HepG2 (cell line): Measurements from ENCODE around the gene PPM1M. TPM values are rescaled to one million over a fixed set of nuclear protein-coding genes. Genes with fewer than 3 reads are reported as not detected.
A peak's percentile ranks its signal among the peaks of the same experiment; 100 is the strongest.

Source experiments
- BORCS8-MEF2B ChIP-seq: sonication (generic); formaldehyde crosslinking; IDR thresholded peaks from 2 replicates; pipeline ENCODE4 v1.8.0; 2022; ENCODE audit warnings: mild to moderate bottlenecking, missing genetic modification reagents
- EED ChIP-seq: sonication (generic); formaldehyde crosslinking; IDR thresholded peaks from 2 replicates; pipeline ENCODE4 v1.5.0; 2020; ENCODE audit warnings: mild to moderate bottlenecking, missing genetic modification reagents
- KDM4B ChIP-seq: sonication (generic); formaldehyde crosslinking; IDR thresholded peaks from 2 replicates; pipeline ENCODE4 v1.4.0; 2020; ENCODE audit warnings: missing genetic modification reagents
- KLF9 ChIP-seq: IDR thresholded peaks from 2 replicates; pipeline ENCODE4 v1.6.1; 2016; ENCODE audit warnings: low read depth
- PAWR ChIP-seq: sonication (generic); formaldehyde crosslinking; IDR thresholded peaks from 2 replicates; pipeline ENCODE4 v1.4.0; 2020; ENCODE audit warnings: missing genetic modification reagents, mild to moderate bottlenecking, borderline replicate concordance
- RBAK ChIP-seq: sonication (generic); formaldehyde crosslinking; IDR thresholded peaks from 2 replicates; pipeline ENCODE4 v1.5.1; 2020; ENCODE audit warnings: mild to moderate bottlenecking, missing genetic modification reagents
- WIZ ChIP-seq: sonication (generic); formaldehyde crosslinking; IDR thresholded peaks from 2 replicates; pipeline ENCODE4 v1.5.1; 2020; ENCODE audit warnings: mild to moderate bottlenecking, missing genetic modification reagents
- ZBTB7B ChIP-seq: sonication (generic); formaldehyde crosslinking; IDR thresholded peaks from 2 replicates; pipeline ENCODE4 v1.4.0; 2020; ENCODE audit warnings: missing genetic modification reagents
- ZFP36 ChIP-seq: fragments of 150-350 bp; IDR thresholded peaks from 2 replicates; pipeline ENCODE4 v1.6.1; 2018; ENCODE audit warnings: borderline replicate concordance, low read length, low read depth; ENCODE audit not compliant: partially characterized antibody
- ZNF143 ChIP-seq: sonication (generic); formaldehyde crosslinking; IDR thresholded peaks from 2 replicates; pipeline ENCODE4 v1.4.0; 2020; ENCODE audit warnings: missing genetic modification reagents
- ZNF7 ChIP-seq: IDR thresholded peaks from 2 replicates; pipeline ENCODE4 v1.6.1; 2016; ENCODE audit warnings: missing biosample characterization, missing genetic modification reagents
- ZSCAN22 ChIP-seq: sonication (generic); formaldehyde crosslinking; IDR thresholded peaks from 2 replicates; pipeline ENCODE4 v1.4.0; 2020; ENCODE audit warnings: mild to moderate bottlenecking, missing genetic modification reagents
- ZUFSP ChIP-seq: sonication (generic); formaldehyde crosslinking; IDR thresholded peaks from 2 replicates; pipeline ENCODE4 v1.9.0; 2021; ENCODE audit warnings: missing genetic modification reagents, mild to moderate bottlenecking, borderline replicate concordance
- polyA plus RNA-seq, 8 experiments: library from polyadenylated mRNA; depleted of rRNA in 3 of 8; stranded (reverse) in 7 of 8; unstranded in 1 of 8; fragments of >200 nt; fragmentation: Illumina TruSeq in 4 of 8; extraction: Trizol in 4 of 8; gene quantifications; 2 replicates each; pipeline versions ENCODE4 v1.2.1 to v1.2.3, GENCODE V29; 2011 to 2016; ENCODE audit warnings: low read depth in 4 of 8, missing spikeins in 1 of 8, mixed read lengths in 1 of 8; ENCODE audit not compliant: insufficient read depth in 1 of 8
- total RNA-seq, 5 experiments: library from RNA; depleted of rRNA; stranded (reverse); fragments of >200 nt; fragmentation: Illumina TruSeq; extraction: Trizol; gene quantifications; 2 replicates each; pipeline ENCODE4 v1.2.3, GENCODE V29; 2016; ENCODE audit warnings: low read depth in 1 of 5
- TF ChIP-seq, protein P1 (sequence below), 2 experiments: fragments of 450-650 bp in 1 of 2; sonication (generic) in 1 of 2; formaldehyde crosslinking in 1 of 2; IDR thresholded peaks; 2 replicates each; pipeline versions ENCODE4 v1.6.1 to v1.8.0; 2016 to 2022; ENCODE audit warnings: antibody characterized with exemption in 1 of 2, mild to moderate bottlenecking in 1 of 2, missing genetic modification reagents in 1 of 2

PPM1M gene
- total and polyA plus RNA-seq, 2 of the 13 experiments (the other 11 are each of a cell fraction or from before 2014, with no cell fraction given) = 2.5 to 5.9 TPM

DNA sequence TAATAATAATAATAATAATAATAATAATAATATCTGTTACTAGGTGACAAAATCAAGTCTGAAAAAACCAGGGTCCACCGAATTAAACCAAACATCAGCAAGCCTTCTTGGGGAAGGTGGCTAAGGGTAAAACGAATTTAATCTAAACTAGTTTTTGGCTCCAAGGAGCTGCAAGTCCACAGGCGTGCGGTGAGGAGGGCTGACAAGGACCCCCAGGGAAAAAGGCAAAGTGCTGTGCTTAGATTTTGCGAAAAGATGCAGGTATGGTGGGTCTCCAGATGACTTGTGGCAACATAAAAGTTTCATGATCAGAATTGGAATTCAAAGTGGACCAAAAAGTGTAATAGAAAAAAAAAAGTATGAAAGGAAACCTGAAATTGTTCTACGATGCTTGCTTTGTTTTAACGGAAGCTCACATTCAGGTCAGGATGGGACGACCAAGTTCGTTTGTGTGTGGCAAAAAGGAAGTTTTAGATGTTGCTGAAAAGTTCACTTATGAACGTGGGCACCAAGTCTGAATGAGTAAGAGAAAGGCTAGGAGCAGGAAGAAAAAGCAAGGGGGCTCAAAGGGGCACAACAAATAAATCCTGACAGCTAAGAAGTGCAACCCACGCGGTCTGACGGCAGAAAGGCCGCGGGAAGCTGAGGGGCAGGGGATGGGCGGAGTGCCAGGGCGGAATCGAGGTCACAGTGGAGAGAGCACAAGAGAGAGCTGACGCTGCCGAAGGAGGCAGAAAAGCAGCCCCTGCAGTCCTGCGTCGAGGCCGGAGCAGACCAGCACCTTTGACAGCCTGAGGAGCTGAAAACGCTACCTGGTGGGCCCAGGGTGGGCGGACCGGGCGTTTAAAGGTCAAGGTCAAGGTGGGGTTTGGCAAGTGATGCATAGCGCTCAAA is 31.8 kb downstream of the PPM1M start (continued):
- TF ChIP-seq WIZ = no peak
- no peak for TF ChIP-seq ZUFSP (CRISPR knock-in tag)
- no peak for TF ChIP-seq PAWR (CRISPR knock-in tag)
- TF ChIP-seq KDM4B = no peak
- TF ChIP-seq, protein P1, sequence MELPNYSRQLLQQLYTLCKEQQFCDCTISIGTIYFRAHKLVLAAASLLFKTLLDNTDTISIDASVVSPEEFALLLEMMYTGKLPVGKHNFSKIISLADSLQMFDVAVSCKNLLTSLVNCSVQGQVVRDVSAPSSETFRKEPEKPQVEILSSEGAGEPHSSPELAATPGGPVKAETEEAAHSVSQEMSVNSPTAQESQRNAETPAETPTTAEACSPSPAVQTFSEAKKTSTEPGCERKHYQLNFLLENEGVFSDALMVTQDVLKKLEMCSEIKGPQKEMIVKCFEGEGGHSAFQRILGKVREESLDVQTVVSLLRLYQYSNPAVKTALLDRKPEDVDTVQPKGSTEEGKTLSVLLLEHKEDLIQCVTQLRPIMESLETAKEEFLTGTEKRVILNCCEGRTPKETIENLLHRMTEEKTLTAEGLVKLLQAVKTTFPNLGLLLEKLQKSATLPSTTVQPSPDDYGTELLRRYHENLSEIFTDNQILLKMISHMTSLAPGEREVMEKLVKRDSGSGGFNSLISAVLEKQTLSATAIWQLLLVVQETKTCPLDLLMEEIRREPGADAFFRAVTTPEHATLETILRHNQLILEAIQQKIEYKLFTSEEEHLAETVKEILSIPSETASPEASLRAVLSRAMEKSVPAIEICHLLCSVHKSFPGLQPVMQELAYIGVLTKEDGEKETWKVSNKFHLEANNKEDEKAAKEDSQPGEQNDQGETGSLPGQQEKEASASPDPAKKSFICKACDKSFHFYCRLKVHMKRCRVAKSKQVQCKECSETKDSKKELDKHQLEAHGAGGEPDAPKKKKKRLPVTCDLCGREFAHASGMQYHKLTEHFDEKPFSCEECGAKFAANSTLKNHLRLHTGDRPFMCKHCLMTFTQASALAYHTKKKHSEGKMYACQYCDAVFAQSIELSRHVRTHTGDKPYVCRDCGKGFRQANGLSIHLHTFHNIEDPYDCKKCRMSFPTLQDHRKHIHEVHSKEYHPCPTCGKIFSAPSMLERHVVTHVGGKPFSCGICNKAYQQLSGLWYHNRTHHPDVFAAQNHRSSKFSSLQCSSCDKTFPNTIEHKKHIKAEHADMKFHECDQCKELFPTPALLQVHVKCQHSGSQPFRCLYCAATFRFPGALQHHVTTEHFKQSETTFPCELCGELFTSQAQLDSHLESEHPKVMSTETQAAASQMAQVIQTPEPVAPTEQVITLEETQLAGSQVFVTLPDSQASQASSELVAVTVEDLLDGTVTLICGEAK (IDR thresholded peaks at IDR 0.05) = no peak
- TF ChIP-seq, protein P1 (CRISPR knock-in tag; IDR thresholded peaks at IDR 0.05) = no peak
- no peak for TF ChIP-seq ZSCAN22 (CRISPR knock-in tag)
- no peak for TF ChIP-seq KLF9
- TF ChIP-seq BORCS8-MEF2B (CRISPR knock-in tag) = no peak
- TF ChIP-seq RBAK = no peak
- TF ChIP-seq ZNF143 = no peak
- no peak for TF ChIP-seq ZFP36
- TF ChIP-seq ZBTB7B (CRISPR knock-in tag) = 0 out of 2 replicates have a peak, but pooled peaks have one; percentile 61
- no peak for TF ChIP-seq EED
- no peak for TF ChIP-seq ZNF7 (CRISPR knock-in tag)
